NCI-H2107 (cell line): ENCODE results near the gene BAHCC1.
A peak's percentile ranks its signal among the peaks of the same experiment; 100 is the strongest.

Source experiments
- DNase-seq: peaks from one replicate; lab custom pipeline; 2025; lab: John Stamatoyannopoulos, UW

The BAHCC1 gene

GRCh38 chr17:81493198-81494038 is 98.2 kb downstream of the BAHCC1 start:
- DNase-seq, result no peak

DNA sequence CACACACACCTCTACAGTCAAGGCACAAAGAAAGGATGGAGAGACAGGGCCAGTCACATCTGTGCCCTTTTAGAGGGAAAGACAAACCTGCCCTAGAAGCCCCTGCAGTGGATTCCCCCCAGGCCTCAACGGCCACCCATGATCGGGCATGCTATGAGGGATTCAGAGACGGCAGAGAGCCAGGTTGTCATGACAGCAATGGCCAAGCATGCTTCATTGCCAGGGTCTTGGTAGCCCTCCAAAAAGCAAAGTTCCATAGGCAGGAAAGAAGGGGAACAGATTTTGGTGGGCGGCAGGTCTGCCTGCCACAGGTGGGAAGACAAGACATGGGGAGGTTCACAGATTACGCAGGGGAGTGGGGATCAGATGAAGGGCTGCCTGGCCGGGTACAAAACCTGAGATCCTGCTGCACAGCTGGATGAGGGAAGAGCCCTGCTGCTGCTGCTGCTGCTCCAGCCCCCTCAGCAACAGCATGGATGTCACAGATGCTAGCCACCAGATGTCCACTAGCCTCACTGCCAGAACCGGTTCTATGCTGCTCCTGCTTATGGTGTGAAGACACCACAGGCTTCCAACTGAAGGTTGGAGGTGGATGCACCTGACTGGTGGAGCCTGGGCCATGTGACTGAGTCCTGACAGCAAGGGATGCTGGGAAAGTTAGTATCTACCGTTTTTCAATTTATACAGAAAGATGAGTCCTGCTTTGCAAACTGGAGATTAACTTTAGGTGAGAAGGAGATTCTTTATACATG is 99.5 kb downstream of the BAHCC1 start:
- DNase-seq, result no peak

- DNase-seq, result no peak
Observed at GRCh38 chr17:81498953-81499600, 103.8 kb downstream of the BAHCC1 start.

DNA sequence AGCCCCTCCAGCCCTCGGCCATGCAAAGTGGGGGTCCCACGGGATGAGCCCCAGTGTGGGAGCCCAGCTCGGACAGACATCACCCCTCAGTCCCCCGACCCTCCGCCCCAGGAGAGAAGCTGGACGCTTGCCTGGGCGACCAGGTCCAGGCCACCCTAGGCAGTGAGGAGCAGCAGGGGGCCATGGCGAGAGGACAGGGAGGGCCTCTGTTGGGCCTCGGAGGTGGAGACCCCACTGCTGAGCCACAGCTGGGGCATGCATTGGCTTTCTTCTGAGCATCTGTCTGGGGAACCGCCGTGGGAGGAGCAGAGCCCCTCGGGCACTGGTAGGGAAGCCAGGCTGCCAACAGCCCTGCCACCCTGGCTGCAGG is 104.3 kb downstream of the BAHCC1 start:
- no peak for DNase-seq

DNA sequence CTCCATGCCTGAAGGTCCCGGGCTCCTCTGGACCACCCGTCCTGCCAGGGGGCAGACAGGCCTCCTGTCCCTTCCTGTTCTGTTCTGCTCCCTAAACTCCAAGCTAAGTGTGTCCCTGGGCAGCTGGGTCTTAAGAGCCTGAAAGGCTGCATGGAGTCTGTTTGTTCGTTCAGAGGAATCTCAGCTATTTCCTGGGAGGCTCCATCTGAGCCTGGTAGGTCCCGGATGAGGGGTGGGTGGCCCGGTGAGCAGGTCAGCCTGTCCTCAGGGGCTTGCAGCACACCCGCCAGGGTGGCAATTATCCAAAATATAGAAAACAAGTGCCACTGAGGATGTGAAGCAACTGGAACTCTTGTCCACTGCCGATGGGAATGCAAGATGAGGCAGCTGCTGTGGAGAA is 104.8 kb downstream of the BAHCC1 start:
- DNase-seq, result no peak

- no peak for DNase-seq
Observed at GRCh38 chr17:81502471-81503017, 107.3 kb downstream of the BAHCC1 start.

GRCh38 chr17:81503619-81504018 is 108.4 kb downstream of the BAHCC1 start:
- no peak for DNase-seq

DNA sequence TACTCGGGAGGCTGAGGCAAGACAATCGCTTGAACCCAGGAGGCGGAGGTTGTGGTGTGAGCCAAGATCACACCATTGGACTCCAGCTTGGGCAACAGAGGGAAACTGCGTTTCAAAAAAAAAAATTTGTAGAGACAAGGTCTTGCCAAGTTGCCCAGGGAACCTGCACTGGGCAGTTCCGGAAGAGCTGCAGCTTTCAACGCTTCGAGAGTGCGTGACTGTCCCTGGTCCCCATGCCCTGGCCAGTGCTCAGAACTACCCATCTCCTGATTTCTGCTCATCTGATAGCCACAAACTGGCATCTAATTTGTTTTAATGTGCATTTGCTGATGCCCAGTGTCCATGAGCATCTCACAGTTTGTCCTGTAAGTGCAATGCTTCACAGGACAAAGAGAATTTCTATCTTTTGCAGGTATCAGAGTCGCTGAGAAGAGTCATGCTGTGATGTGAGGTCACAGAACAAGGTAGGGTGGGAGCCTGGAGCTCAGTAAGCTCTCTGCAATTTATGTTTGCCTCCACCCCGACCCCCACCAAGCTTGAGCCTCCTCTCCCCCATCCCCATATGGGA is 113.5 kb downstream of the BAHCC1 start:
- no peak for DNase-seq

DNA sequence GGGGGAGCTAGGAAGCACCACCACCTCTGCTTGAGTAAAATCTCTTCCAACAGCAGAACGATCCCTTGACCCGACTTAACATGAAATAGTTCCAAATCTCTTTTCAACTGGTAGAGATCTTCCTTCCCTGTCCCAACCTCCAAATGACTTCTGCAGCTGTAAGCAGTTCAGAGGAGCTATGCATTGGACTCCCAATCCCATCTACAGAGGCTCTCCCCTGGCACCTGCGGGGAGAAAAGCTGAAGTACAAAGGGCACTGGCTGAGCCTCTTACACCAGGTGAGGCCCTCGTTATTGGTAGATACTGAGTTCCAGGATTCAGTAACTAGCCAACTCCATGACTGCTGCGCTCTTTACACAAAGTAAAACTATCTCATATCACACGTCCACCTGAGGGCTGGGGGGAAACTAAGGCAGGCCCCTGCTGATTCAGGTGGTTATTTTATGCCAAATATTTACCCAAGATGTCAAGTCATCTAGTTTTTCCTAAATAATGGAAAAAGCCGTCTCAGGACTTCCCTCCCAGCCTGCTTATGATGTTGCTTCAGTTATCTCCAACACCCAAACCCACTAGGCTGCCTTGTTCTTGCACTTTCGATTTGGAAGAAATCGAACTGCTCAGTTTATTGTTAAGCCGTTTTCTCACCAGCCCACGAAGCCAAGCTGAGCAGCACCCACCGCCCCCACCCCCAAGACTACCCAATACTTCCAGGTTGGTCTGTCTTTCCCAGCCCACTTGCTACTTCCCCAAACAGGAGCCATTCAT is 114.1 kb downstream of the BAHCC1 start:
- no peak for DNase-seq

GRCh38 chr17:81509972-81510784 is 114.9 kb downstream of the BAHCC1 start:
- no peak for DNase-seq

DNA sequence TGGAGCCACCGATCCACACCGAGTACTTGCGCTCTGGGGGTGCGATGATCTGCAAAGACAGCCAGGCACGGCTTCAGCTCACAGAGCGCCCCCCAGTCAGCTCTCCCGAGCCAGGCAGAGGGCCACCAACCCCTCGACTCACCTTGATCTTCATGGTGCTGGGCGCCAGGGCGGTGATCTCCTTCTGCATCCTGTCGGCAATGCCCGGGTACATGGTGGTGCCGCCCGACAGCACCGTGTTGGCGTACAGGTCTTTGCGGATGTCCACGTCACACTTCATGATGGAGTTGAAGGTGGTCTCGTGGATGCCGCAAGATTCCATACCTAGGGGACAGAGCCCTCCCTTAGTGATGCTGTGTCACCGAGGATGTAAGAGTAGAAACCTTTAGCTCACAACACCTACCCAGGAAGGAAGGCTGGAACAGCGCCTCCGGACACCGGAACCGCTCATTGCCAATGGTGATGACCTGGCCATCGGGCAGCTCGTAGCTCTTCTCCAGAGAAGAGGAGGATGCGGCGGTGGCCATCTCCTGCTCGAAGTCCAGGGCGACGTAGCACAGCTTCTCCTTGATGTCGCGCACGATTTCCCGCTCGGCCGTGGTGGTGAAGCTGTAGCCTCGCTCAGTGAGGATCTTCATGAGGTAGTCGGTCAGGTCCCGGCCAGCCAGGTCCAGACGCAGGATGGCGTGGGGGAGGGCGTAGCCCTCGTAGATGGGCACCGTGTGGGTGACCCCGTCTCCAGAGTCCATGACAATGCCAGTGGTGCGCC is 115.7 kb downstream of the BAHCC1 start:
- DNase-seq, result no peak

- no peak for DNase-seq
Observed at GRCh38 chr17:81511554-81511803, 116.2 kb downstream of the BAHCC1 start.

DNA sequence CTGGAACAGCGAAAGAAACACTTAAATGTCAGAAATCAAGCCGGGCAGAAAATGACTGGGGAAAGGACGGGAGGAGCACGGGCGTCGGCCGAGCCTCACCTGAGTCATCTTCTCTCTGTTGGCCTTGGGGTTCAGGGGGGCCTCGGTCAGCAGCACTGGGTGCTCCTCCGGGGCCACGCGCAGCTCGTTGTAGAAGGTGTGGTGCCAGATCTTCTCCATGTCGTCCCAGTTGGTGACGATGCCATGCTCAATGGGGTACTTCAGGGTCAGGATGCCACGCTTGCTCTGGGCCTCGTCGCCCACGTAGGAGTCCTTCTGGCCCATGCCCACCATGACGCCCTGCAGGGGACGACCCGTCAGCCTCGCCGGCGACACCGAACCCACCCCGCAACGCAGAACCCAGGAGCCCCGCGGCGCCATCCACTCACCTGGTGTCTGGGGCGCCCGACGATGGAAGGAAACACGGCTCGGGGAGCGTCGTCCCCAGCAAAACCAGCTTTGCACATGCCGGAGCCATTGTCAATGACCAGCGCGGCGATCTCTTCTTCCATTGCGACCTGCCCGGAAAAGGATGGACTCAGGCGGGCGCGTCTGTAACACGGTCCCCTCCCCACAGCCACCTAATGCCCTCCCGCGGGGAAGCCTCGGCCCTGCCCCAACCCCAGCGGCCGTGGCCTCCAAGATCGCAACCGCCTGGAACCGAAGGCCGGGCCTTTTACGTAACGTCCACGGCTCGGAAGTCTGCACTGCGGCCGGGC is 116.7 kb downstream of the BAHCC1 start:
- DNase-seq, result no peak

- DNase-seq, result peak; percentile 79
Observed at GRCh38 chr17:81512562-81513371, 117.5 kb downstream of the BAHCC1 start, which contains the start of gene ACTG1. TSS of gene ACTG1 (minus strand) at chr17:81512799. CDS start at chr17:81512354, 445 bp downstream.

DNA sequence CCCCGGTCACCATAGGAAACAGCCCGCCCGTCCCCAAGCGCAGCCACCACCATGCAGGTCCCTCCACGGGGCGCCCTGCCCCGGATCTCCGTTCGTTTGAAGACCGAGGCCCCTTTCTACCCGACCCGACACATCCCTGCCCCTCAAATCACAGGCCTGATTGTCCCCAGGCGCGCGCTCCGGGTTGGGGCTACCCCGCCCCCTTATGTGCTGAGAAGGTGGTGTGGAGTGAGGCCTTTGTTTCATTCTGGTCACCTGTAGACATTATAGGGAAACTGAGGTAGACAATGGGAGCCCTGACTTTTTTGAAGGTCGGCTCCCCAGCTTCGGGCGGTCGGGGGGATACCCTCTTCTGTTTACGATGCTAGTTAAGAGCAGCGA is 118.1 kb downstream of the BAHCC1 start:
- DNase-seq, result no peak

DNA sequence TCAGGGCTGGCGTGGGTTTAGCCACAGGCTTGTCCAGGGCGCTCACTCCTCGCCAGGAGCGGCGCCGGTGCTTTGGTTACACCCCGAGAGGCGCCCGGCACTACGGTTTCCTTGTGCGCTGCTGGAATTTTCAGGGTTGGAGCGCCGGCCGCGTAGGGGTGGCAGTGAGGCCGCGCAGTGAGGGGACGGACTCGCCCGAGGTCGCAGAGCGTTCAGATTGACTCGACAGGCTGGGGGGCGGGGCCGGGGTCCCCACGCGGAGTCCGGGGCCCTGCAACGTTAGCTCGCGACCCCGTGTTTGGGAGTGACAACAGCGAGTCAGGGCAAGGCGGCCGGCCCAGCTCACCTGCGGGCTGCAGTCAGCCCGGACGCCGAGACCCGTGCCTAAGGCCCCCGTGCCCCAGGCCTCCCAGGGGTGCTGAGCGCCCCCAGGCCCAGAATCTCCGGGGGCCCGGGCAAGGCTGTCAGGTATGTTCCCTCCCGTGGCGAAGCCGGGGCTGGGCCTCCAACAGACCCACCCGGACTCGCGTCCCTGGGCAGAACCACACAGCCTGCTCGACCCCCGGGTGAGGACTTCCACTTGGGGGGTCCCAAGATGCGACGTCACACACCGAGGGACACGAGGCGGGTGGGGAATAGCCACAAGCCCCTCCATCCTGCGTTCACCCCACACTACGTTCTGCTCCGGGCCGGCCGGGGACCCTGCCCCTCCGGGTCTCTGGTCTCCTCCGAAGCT is 118.7 kb downstream of the BAHCC1 start:
- DNase-seq, result no peak

GRCh38 chr17:81514489-81514738 is 119.2 kb downstream of the BAHCC1 start:
- DNase-seq, result no peak
